ENCODE results near the gene ZNF580.

ZNF580 gene

GRCh38 chr19:55647732-55648584 lies 7.2 kb downstream of the ZNF580 start, which contains the start of gene CCDC106:
CCDC106 (plus strand) TSS chr19:55648212; CDS start chr19:55649047, 835 bp downstream.
- DNase-seq (ENCODE audit: low spot score): peak; percentile 85

DNA sequence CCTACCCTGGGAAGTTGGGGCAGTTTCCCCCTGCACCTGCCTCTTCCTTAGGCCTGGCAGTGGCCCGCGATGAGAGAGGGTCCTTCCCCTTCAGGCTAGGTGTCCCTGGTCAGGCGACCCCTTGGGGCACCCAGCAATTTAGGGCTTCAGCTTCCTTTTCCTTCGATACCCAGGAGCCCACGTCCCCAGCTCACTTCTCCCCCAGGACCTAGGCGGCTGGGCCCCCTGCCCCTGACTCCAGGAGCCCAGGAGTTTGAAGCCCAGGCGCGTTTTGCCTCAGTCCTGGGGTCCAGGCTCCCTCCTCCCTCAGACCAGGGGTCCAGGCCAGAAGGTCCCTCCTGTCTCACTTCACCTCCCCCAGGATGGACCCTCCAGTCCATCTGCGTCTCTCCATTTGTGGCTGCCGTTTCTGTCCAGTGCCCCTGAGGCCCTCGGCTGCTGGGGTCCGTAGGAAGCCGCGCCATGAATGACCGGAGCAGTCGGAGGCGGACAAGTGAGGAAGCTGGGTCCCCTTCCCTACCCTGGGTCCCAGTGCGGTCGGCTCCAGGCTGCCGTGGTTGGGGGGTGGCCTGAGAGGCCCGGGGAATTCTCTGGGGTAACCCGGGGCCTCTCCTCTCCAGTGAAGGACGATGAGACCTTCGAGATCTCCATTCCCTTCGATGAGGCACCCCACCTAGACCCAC lies 7.9 kb downstream of the ZNF580 start:
- DNase-seq (ENCODE audit: low spot score): no peak

DNA sequence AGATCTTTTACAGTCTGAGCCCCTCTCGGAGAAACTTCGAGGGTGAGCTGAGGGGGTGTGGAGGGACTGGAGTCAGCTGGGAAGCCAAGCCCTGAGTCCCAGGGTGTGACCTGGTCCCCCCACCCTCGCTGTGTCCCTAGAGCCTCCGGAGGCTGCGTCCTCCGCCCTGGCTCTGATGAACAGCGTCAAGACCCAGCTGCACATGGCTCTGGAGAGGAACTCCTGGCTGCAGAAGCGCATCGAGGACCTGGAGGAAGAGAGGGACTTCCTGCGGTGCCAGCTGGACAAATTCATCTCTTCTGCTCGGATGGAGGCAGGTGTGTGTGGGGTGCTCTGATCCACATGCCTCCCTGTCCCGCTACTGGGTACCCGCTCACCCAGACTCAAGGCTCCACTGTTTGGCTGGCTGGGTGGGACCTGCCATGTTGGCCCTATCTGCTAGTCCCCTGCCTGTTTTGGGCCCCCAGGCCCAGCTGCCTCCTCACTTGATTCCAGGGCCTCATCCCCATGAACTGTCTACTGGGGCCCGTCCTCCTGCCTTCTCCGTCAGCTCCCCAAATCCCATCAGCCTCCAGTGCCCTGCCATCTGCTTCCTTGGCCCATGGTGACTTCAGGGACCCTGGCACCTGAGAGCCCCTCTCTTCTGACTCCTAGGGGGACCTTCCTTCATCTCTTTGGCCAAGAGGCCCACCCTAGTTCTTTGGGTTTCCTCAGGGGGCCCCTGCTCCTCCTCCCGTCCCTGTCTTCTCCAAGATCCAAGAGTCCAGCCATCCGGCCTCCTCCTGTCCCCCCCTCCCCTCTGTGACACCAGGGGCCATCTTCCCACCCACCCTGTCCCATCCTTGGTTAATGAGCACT lies 8.7 kb downstream of the ZNF580 start:
- DNase-seq (ENCODE audit: low spot score): no peak

GRCh38 chr19:55650126-55650557 lies 9.3 kb downstream of the ZNF580 start:
- no peak for DNase-seq (ENCODE audit: low spot score)

- DNase-seq (ENCODE audit: low spot score): no peak
Measured at GRCh38 chr19:55650602-55651230, 9.9 kb downstream of the ZNF580 start.

GRCh38 chr19:55651236-55651635 lies 10.4 kb downstream of the ZNF580 start:
- DNase-seq (ENCODE audit: low spot score): no peak

- no peak for DNase-seq (ENCODE audit: low spot score)
Measured at GRCh38 chr19:55652311-55653128, 11.7 kb downstream of the ZNF580 start.

GRCh38 chr19:55653651-55654322 lies 13.0 kb downstream of the ZNF580 start:
- peak; percentile 99 for DNase-seq (ENCODE audit: low spot score)

DNA sequence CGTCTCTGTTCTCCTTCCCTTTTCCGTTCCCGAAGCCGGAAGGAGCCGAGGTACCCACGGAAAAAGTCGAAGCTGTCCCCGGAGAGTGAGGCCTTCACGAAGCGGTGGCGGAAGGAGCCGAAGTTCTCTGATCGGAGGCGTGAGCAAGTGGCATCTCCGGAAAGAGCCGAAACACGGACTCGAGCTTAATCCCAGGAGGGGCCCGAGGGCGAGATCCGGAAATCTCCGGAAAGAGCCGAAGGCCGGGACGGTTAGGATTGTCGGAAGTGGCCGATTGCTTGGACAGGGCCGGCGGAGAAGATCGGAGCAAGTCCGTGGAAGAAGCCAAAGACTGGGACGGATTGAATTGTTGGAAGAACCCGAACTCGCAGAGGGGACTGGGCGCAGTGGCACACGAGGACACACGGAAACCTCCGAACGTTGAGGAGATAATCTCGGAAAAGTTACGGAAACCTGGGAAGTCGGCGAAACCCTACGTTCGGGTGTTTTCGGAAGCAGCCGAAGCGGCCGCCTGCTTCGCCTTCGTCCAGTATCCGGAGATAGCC lies 13.6 kb downstream of the ZNF580 start:
- peak; percentile 99 for DNase-seq (ENCODE audit: low spot score)

GRCh38 chr19:55654868-55655647 lies 14.3 kb downstream of the ZNF580 start, which contains the start of gene U2AF2:
U2AF2 (plus strand) TSS chr19:55655035; CDS start chr19:55655105, 70 bp downstream.
- peak; percentile 93 for DNase-seq (ENCODE audit: low spot score)

- DNase-seq (ENCODE audit: low spot score): no peak
Measured at GRCh38 chr19:55655648-55656040, 14.8 kb downstream of the ZNF580 start.

- no peak for DNase-seq (ENCODE audit: low spot score)
Measured at GRCh38 chr19:55656552-55656951, 15.8 kb downstream of the ZNF580 start.

GRCh38 chr19:55656988-55657747 lies 16.4 kb downstream of the ZNF580 start:
- DNase-seq (ENCODE audit: low spot score): no peak

DNA sequence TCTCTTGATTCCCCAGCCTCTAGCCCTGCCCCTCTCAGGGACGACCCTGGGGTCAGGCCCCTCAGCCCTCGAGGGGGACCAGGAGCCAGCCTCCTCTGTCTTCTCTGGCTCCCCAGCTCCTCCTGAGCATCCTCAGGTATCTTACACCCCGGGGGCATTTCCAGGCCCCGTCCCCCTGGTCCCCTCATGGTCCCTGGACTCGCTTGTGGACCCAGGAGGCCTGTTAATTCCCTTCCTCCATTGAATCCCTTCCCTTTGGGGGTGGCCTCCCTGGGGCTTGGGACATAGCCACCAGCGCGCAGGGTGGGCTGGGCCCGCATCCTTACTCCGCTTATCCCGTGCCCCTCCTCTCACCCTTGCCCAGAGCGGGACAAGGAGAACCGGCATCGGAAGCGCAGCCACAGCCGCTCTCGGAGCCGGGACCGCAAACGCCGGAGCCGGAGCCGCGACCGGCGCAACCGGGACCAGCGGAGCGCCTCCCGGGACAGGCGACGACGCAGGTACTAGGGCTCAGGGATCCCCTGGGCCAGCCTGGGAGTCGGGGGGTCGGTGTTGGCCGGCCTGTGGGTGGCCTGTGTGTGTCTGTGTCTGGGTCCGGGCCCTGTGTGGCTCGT lies 18.2 kb downstream of the ZNF580 start:
- no peak for DNase-seq (ENCODE audit: low spot score)

DNA sequence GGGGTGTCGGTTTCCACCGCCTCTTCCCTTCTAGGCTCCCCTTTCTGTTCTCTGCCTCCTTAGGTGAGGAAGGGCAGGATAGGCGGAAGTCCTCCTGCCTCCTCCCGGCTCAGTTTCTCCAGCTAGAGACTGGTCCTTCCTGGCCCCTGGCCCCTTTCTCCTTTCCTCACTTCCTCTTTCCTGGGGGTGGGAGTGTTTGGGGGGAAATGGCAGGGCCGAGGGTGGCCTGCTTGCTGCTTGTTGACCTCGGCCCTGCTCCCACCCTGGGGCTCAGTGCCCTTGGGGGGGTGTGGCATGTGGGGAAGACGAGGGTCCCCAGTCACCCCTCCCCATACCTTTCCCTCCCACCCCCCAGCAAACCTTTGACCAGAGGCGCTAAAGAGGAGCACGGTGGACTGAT lies 19.0 kb downstream of the ZNF580 start:
- no peak for DNase-seq (ENCODE audit: low spot score)

DNA sequence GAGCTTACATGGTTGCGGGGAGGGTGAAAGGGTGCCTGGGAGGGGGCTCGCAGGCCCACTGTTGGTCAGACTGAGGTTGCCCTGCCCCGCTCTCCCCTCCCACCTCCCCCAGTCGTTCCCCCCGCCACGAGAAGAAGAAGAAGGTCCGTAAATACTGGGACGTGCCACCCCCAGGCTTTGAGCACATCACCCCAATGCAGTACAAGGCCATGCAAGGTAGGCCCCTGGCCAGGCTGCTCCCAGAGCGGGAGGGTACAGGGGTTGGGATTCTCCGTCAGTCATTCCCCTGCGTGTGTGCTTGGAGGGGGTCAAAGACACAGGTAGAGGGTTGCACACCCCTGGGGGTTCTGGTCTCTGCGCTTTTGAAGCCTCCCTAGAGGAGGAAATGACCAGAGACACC lies 19.6 kb downstream of the ZNF580 start:
- DNase-seq (ENCODE audit: low spot score): no peak

DNA sequence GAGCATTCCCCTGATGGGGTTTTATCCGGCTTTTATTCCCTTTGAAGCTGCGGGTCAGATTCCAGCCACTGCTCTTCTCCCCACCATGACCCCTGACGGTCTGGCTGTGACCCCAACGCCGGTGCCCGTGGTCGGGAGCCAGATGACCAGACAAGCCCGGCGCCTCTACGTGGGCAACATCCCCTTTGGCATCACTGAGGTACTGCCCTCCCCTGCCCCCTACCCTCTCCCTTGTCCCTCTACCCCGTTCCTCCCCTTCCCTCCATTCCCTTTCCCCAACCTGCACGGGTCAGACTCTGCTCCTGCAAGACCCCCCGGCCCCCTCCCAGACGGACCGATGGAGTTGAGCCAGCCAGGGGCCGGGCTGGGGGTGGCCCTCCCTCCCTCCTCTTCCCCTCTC lies 20.2 kb downstream of the ZNF580 start:
- DNase-seq (ENCODE audit: low spot score): no peak

GRCh38 chr19:55661826-55662225 lies 21.0 kb downstream of the ZNF580 start:
- DNase-seq (ENCODE audit: low spot score): no peak

All from cerebellar cortex (tissue), 1 donor.